ENCODE results near the gene SLC9A5.

DNA sequence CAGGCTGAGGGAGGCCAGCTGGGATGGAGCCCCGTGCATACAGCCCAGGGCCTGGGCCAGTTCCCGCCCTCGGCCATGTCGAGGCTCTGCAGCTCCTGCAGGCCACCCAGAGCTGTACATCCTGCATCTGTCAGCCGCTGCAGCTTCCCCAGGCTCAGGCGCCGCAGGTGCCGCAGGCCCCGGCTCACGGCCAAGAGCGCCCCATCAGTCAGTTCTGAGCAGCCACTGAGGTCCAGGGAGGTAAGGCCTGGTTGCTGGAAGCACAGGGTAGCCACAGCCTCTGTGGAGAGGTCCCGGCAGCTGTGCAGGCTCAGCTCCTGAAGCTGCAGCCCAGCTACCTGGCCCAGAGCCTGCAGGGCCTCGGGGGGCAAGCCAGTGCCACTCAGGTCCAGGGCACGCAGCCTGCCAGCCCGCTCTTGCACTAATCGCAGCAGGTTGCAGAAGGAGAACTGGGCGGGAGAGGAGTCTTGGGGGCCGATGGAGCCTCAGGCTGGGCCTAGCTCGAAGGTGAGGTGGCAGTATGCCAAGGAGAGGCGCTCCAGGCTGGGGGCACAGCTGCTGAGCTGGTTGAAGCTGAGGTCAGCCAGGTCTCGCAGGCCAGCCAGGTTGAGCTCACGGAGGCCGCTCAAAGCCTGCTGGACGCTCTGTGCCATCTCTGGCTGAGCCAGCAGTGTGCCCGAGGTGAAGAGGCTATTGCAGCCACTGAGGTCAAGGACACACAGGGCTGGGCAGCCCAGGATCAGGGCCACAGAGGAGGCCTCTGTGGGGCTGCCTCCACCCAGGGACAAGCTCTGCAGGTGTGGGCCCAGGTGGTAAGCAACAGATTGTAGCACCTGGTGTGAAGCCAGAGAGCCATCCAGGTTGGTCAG, 38.5 kb upstream of the SLC9A5 start:
- TF ChIP-seq, protein P1, sequence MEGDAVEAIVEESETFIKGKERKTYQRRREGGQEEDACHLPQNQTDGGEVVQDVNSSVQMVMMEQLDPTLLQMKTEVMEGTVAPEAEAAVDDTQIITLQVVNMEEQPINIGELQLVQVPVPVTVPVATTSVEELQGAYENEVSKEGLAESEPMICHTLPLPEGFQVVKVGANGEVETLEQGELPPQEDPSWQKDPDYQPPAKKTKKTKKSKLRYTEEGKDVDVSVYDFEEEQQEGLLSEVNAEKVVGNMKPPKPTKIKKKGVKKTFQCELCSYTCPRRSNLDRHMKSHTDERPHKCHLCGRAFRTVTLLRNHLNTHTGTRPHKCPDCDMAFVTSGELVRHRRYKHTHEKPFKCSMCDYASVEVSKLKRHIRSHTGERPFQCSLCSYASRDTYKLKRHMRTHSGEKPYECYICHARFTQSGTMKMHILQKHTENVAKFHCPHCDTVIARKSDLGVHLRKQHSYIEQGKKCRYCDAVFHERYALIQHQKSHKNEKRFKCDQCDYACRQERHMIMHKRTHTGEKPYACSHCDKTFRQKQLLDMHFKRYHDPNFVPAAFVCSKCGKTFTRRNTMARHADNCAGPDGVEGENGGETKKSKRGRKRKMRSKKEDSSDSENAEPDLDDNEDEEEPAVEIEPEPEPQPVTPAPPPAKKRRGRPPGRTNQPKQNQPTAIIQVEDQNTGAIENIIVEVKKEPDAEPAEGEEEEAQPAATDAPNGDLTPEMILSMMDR (IDR thresholded peaks at IDR 0.05): no peak
- TF ChIP-seq POLR2A (IDR thresholded peaks at IDR 0.05): no peak
- no peak for TF ChIP-seq POLR2AphosphoS5 (IDR thresholded peaks at IDR 0.05)

All from transverse colon (tissue), 4 donors.